Measurements from ENCODE around the gene SURF1. TPM values are rescaled to one million over a fixed set of nuclear protein-coding genes. Genes with fewer than 3 reads are reported as not detected.
A peak's percentile ranks its signal among the peaks of the same experiment; 100 is the strongest.

SURF1 gene
- total and polyA plus RNA-seq, 10 of the 15 experiments (the other 5 are each of a cell fraction or from before 2014, with no cell fraction given) = 17.9 to 46.4 (median 29.6) TPM

- Histone ChIP-seq H3K79me2 (ENCODE audit: control insufficient read depth, insufficient read depth, low read length) (peaks cover 47% of the 10 kb centered on the region), H3K4me2 (ENCODE audit: control insufficient read depth, insufficient read depth) (peak within 1 kb of the TSS; percentile 92), H3K4me3 (peak within 1 kb of the TSS; percentile 100), H3K27ac (ENCODE audit: control insufficient read depth, insufficient read depth) (peak within 1 kb of the TSS; percentile 96), H4K20me1 (ENCODE audit: control insufficient read depth, insufficient read depth) (no peaks in the 10 kb centered on the region; the same call in 1 of the 2 replicates), H3K4me1 (ENCODE audit: control insufficient read depth, insufficient read depth, low read length) (peaks cover 12% of the 10 kb centered on the region), H2AFZ (ENCODE audit: control insufficient read depth, low read depth, low read length) (peak within 1 kb of the TSS; percentile 49), H3K9me3 (replicated peaks; ENCODE audit: control insufficient read depth, insufficient read depth, low read length) (no peaks in the 10 kb centered on the region), H3K36me3 (ENCODE audit: control insufficient read depth in 2 of 2, insufficient read depth in 2 of 2, low read length in 1 of 2) (peaks cover 37 to 41% of the 10 kb centered on the region in 2 experiments), H3K27me3 (replicated peaks in 1 of 2; ENCODE audit: control insufficient read depth in 2 of 2, insufficient read depth in 2 of 2, low read length in 1 of 2) (no peaks in the 10 kb centered on the region), H3K9ac (ENCODE audit: control insufficient read depth, insufficient read depth, low read length) (peak within 1 kb of the TSS; percentile 98)
- in situ Hi-C loops (cut with MboI) (no loop called here), intact Hi-C loops (cut with micrococcal nuclease; ENCODE audit: unreplicated experiment) (loop anchor here (1.0 to 5.0 kb wide), 2 partner anchors 12 to 129 kb away; partner anchors contain the start of genes SLC2A6 and SURF6)
- POLR2A ChIA-PET = interaction anchor here (0.6 to 2.9 kb wide), 10 partner anchors 9 to 202 kb away, joined by 3 to 13 read pairs (median 6); partner anchors contain the start of genes CACFD1, STKLD1, SURF1 and SURF2
- WGBS (ENCODE audit: insufficient coverage, insufficient replicate concordance, low lambda C conversion rate, missing lambda C conversion rate) = under 1% methylated on average over 53 of the region's 64 CpGs
- SMC1A ChIA-PET (ENCODE audit: uncharacterized antibody, unreplicated experiment) = interaction anchor here (0.9 to 1.1 kb wide), 5 partner anchors 13 to 68 kb away, joined by 3 to 5 read pairs (median 4); partner anchors contain the start of gene STKLD1
- FAIRE-seq (peak; percentile 90), ATAC-seq (peak; percentile 84), DNase-seq (ENCODE audit: low read depth, low spot score) (peak; percentile 91)
- no TSS peak for BruUV-seq (replicated peaks)
- CTCF ChIA-PET = interaction anchor here (0.6 to 1.9 kb wide), 3 partner anchors 18 to 26 kb away, joined by 3 to 6 read pairs (median 4); no protein-coding TSS in a partner anchor
- RAD21 ChIA-PET (ENCODE audit: unreplicated experiment) = interaction anchor here (1.1 kb wide), 1 partner anchor 29 kb away, joined by 4 read pairs; the partner anchor contains the start of gene STKLD1
- TF ChIP-seq POLR2AphosphoS5 (IDR thresholded peaks at IDR 0.05; ENCODE audit: low read length) (peak; percentile 100), RUNX3 (IDR thresholded peaks at IDR 0.05; ENCODE audit: low read length) (peak; percentile 73), POLR2A (IDR thresholded peaks at IDR 0.05; ENCODE audit: low read depth, low read length) (peak; percentile 99), FOXK2 (IDR thresholded peaks at IDR 0.05) (no peak), ZNF217 (IDR thresholded peaks at IDR 0.05) (no peak), BCL3 (IDR thresholded peaks at IDR 0.05; ENCODE audit: borderline replicate concordance, insufficient read depth, low read depth, low read length, poor library complexity, severe bottlenecking) (peak; percentile 10), KAT2A (conservative IDR thresholded peaks at IDR 0.05; ENCODE audit: control insufficient read depth, low read depth, low read length) (peak; percentile 58; the same call in 1 of the 2 replicates), RAD51 (IDR thresholded peaks at IDR 0.05) (no peak), SKIL (IDR thresholded peaks at IDR 0.05; ENCODE audit: low read depth, poor library complexity, severe bottlenecking) (no peak), ZSCAN29 (IDR thresholded peaks at IDR 0.05) (no peak), TAF1 (IDR thresholded peaks at IDR 0.05; ENCODE audit: borderline replicate concordance, low read depth, low read length) (peak; percentile 100), FOXM1 (IDR thresholded peaks at IDR 0.05; ENCODE audit: low read depth, low read length) (peak; percentile 78), CREM (IDR thresholded peaks at IDR 0.05; ENCODE audit: low read depth) (peak; percentile 57; the same call in 1 of the 2 replicates), HDGF (IDR thresholded peaks at IDR 0.05) (peak; percentile 70; the same call in 1 of the 2 replicates), RELB (IDR thresholded peaks at IDR 0.05; ENCODE audit: low read depth) (peak; percentile 95), RBBP5 (conservative IDR thresholded peaks at IDR 0.05) (peak; percentile 99), RCOR1 (conservative IDR thresholded peaks at IDR 0.05; ENCODE audit: low read depth, low read length) (peak; percentile 98), ZZZ3 (IDR thresholded peaks at IDR 0.05; ENCODE audit: control insufficient read depth, insufficient read length, low read depth) (peak; percentile 64), ZNF274 (IDR thresholded peaks at IDR 0.05; ENCODE audit: insufficient read depth, insufficient read length) (no peak), ZNF622 (IDR thresholded peaks at IDR 0.05) (no peak), GABPA (IDR thresholded peaks at IDR 0.05; ENCODE audit: low read depth) (0 out of 2 replicates have a peak, but pooled peaks have one; percentile 35)
These were observed 8.1 kb downstream of the SURF1 start, which contains the start of the genes MED22 and RPL7A for GRCh38 chr9:133347985-133348717. Gene MED22, minus strand, starts transcription at chr9:133348131. Its CDS starts 1,469 bp downstream, at chr9:133346662. Gene RPL7A, plus strand, starts transcription at chr9:133348218. Its CDS starts 26 bp downstream, at chr9:133348244.
